ENCODE results near the gene CRYGA. TPM values are rescaled to one million over a fixed set of nuclear protein-coding genes. Genes with fewer than 3 reads are reported as not detected.
"Not testable (repeated sequence)": the region's sequence is repeated elsewhere in the genome, so short reads cannot be mapped to it uniquely, and the experiment has no call there.

CRYGA gene
- total RNA-seq, 2 experiments from 2014 or later = not detected

DNA sequence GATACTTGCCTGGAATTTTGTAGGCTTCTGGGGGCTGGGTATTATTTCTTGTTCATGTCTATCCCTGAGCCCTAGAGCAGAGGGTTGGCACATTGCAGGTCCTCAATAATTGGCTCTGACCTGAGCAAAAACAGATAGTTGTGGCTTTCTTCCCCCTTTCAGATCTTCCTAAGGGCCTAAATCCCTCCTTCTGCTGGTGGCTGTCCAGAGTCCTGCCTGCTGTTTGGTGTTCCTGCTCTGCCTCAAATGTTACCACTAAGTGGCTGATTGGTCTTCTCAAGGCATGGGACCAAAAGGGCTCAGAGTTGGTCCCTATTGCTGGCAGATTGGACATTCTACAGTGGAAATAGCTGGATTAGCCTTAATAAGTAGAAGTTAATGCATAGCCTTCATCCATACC lies 16.4 kb downstream of the CRYGA start:
- ATAC-seq (ENCODE audit: low read depth) = no peak
- DNase-seq = no peak
- Mint-ChIP-seq H3K27ac (no peak overlapping the region), H3K36me3 (no peaks in the 10 kb centered on the region), H3K27me3 (peaks cover 9% of the 10 kb centered on the region), H3K4me3 (no peak overlapping the region), H3K4me1 (no peaks in the 10 kb centered on the region), H3K9me3 (peaks cover 2% of the 10 kb centered on the region)
- POLR2A ChIA-PET = no interaction called here

- Mint-ChIP-seq H3K27ac (no peak within 1 kb of the TSS), H3K4me3 (no peak within 1 kb of the TSS), H3K36me3 (no peaks in the 10 kb centered on the region), H3K4me1 (no peaks in the 10 kb centered on the region), H3K9me3 (peaks cover 2% of the 10 kb centered on the region), H3K27me3 (peaks cover 7% of the 10 kb centered on the region)
- POLR2A ChIA-PET = no interaction called here
- DNase-seq (no peak), ATAC-seq (ENCODE audit: low read depth) (no peak)
Measured at GRCh38 chr2:208146006-208146405, 17.4 kb downstream of the CRYGA start, which contains the start of gene CRYGB. TSS of gene CRYGB (minus strand) at chr2:208146158. CDS start at chr2:208146120, 38 bp downstream.

DNA sequence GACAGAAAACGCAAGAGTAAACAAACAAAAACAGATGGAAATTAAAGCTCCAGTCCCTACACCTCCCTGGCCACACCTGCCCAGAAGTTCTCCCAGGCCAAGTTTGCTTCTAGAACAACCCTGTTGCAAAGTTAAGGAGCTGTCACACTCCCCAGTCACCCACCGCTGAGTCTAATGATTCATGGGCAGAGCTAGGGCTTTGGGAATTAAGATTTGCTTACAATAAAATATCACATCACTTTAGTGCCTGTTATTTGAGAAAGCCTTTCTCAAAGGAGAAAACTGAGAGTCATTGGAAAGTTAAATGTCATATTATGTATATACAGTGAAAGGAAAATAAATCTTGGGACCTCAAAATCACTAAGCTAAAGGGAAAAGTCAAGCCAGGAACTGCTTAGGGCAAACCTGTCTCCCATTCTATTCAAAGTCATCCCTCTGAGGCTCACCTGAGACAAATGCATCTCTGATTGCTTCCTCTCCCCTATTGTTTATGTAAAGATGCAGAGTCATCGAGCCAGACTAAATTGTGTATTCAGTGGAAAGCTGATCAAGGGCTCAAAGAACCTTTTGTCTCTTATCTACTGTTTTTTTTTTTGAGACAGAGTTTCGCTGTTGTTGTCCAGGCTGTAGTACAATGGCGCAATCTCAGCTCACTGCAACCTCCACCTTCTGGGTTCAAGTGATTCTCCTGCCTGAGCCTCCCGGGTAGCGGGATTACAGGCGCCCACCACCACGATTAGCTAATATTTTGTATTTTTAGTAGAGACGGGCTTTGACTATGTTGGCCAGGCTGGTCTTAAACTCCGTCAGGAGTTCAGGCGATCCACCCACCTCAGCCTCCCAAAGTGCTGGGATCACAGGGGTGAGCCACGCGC lies 20.2 kb downstream of the CRYGA start:
- DNase-seq (no peak), ATAC-seq (ENCODE audit: low read depth) (no peak)
- Mint-ChIP-seq H3K27me3 (no peaks in the 10 kb centered on the region), H3K4me3 (no peak overlapping the region), H3K27ac (no peak overlapping the region), H3K9me3 (peaks cover 3% of the 10 kb centered on the region), H3K4me1 (no peaks in the 10 kb centered on the region), H3K36me3 (no peaks in the 10 kb centered on the region)
- POLR2A ChIA-PET = no interaction called here

GRCh38 chr2:208142240-208142924 lies 21.0 kb downstream of the CRYGA start:
- Mint-ChIP-seq H3K4me3 (no peak overlapping the region), H3K27ac (no peak overlapping the region), H3K9me3 (peaks cover 3% of the 10 kb centered on the region), H3K4me1 (no peaks in the 10 kb centered on the region), H3K27me3 (no peaks in the 10 kb centered on the region), H3K36me3 (peaks cover 4% of the 10 kb centered on the region)
- ATAC-seq (ENCODE audit: low read depth) (no peak), DNase-seq (no peak)
- POLR2A ChIA-PET = no interaction called here

DNA sequence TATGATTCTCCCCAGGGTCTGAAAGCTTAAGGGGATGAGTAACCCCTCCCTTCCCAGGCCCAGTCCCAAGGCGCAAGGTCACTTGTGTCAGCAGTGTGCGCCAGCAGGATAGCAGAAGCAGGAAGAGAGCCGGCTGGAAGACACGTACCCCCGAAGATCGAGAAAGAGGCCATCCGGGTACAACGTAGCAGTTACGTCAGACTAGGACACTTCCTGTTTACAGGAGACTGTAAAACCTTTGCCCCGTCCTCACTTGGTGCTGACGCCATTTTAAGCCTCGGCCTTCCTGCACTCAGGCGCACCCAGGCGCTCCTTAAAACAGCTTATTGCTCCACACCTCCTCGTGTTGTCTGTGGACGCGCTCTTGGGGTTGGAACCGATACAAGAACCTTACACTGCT lies 23.9 kb downstream of the CRYGA start:
- Mint-ChIP-seq H3K36me3 (peaks cover 5% of the 10 kb centered on the region), H3K4me3 (no peak overlapping the region), H3K27ac (no peak overlapping the region), H3K4me1 (peaks cover 11% of the 10 kb centered on the region), H3K27me3 (no peaks in the 10 kb centered on the region), H3K9me3 (peaks cover 3% of the 10 kb centered on the region)
- ATAC-seq (ENCODE audit: low read depth) (no peak), DNase-seq (no peak)
- POLR2A ChIA-PET = no interaction called here

GRCh38 chr2:208138334-208138733 lies 25.1 kb downstream of the CRYGA start:
- peaks cover 11% of the 10 kb centered on the region for H3K4me1 Mint-ChIP-seq

GRCh38 chr2:208136716-208137094 lies 26.7 kb downstream of the CRYGA start:
- peaks cover 3% of the 10 kb centered on the region for H3K9me3 Mint-ChIP-seq
- H3K27ac Mint-ChIP-seq = peak overlapping the region; percentile 31
- no peak overlapping the region for H3K4me3 Mint-ChIP-seq
- H3K36me3 Mint-ChIP-seq = peaks cover 5% of the 10 kb centered on the region
- peaks cover 11% of the 10 kb centered on the region for H3K4me1 Mint-ChIP-seq
- POLR2A ChIA-PET = no interaction called here
- H3K27me3 Mint-ChIP-seq = peaks cover 12% of the 10 kb centered on the region
- ATAC-seq (ENCODE audit: low read depth) = no peak
- no peak for DNase-seq

More at GRCh38 chr2:208138334-208138733, 25.1 kb downstream of the CRYGA start:
- DNase-seq; H3K36me3 Mint-ChIP-seq; H3K27ac Mint-ChIP-seq; H3K4me3 Mint-ChIP-seq; ATAC-seq (ENCODE audit: low read depth); POLR2A ChIA-PET; H3K9me3 Mint-ChIP-seq; H3K27me3 Mint-ChIP-seq: not testable (repeated sequence)

- peaks cover 3% of the 10 kb centered on the region for H3K9me3 Mint-ChIP-seq
- H3K27me3 Mint-ChIP-seq = peaks cover 12% of the 10 kb centered on the region
- H3K4me1 Mint-ChIP-seq = peaks cover 11% of the 10 kb centered on the region
- ATAC-seq (ENCODE audit: low read depth) = no peak
- H3K36me3 Mint-ChIP-seq = peaks cover 5% of the 10 kb centered on the region
- H3K4me3 Mint-ChIP-seq = no peak overlapping the region
- POLR2A ChIA-PET = no interaction called here
- no peak for DNase-seq
- peak overlapping the region; percentile 31 for H3K27ac Mint-ChIP-seq
Measured at GRCh38 chr2:208135794-208136715, 27.3 kb downstream of the CRYGA start.

- Mint-ChIP-seq H3K4me1 (peaks cover 11% of the 10 kb centered on the region), H3K27ac (peak overlapping the region; percentile 73), H3K4me3 (peak overlapping the region; percentile 64), H3K9me3 (peaks cover 3% of the 10 kb centered on the region), H3K36me3 (peaks cover 5% of the 10 kb centered on the region), H3K27me3 (peaks cover 12% of the 10 kb centered on the region)
- POLR2A ChIA-PET = no interaction called here
- DNase-seq (no peak), ATAC-seq (ENCODE audit: low read depth) (peak; percentile 96)
Measured at GRCh38 chr2:208134928-208135586, 28.3 kb downstream of the CRYGA start.

DNA sequence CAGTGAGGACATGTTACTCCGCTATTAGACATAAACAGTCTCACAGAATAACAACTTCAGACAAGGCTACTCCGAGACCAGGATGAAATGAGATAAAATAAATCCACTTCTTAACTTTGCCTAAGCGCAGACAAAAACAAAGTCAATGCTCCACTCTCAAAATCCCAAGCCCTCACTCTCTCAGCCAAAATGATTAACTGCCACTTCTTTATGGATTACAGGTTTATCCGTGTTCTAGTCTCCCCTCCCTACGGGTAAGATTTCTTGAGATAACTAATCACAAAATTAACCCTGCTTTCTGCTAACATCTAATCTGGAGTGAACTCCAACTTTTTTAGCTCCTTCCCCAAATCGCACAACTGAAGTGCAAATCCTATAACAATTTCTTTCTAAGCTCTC lies 32.7 kb downstream of the CRYGA start:
- Mint-ChIP-seq H3K9me3 (peaks cover 2% of the 10 kb centered on the region), H3K4me1 (peaks cover 10% of the 10 kb centered on the region), H3K27me3 (peaks cover 33% of the 10 kb centered on the region), H3K36me3 (no peaks in the 10 kb centered on the region), H3K27ac (no peak overlapping the region), H3K4me3 (no peak overlapping the region)
- no peak for DNase-seq
- POLR2A ChIA-PET = no interaction called here
- ATAC-seq (ENCODE audit: low read depth) = no peak

DNA sequence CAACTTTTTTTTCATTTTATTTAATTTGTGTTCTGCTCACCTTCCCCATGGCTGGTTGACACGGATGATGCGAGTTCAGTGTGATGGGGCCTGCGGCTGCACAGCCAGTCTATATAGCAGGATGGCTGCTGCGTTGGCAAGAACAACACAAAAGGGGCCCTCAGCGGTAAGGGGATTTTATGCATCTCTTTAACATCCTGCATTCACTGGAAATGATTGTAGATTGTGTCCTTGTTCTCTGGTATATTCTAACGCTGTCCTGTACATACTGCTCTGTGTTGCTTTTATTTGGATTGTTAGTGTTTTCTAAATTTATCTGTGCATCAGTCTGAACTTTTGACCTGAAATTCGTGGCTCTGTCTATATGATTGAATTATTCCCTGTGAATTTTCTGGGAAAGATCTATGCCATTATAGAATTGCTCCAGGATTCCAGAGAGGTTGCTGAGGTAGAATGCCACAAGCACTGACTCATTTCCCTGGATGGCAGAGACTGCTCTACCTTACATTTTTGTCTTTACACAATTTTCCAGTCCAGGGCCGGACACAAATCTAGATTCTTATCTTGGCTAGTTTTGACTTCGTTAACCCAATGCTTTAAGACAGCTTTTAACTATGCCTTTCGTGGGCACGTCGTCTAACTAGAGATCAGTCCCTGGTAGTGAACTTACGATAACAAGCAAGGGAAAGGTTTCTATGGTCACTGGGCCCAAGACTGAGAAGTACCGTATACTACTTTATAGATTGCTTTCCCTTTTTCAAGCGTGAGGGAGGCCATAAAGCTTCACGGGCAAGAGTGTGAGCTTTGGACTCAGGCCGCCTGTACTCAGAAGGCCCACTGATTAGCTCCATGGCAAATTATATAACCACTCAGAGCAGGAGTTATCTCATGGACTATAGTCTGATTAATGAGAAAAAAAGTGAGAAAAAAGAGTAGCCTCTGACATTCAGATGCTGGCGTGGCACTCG lies 33.4 kb downstream of the CRYGA start, which contains the start of gene CRYGC:
Gene CRYGC (minus strand): TSS at position 85 of the 968 bp plus-strand sequence. CDS start 36 bp downstream, at position 49.
- H3K27ac Mint-ChIP-seq = no peak within 1 kb of the TSS
- POLR2A ChIA-PET = no interaction called here
- H3K27me3 Mint-ChIP-seq = peaks cover 40% of the 10 kb centered on the region
- DNase-seq (no peak), ATAC-seq (ENCODE audit: low read depth) (no peak)
- H3K4me3 Mint-ChIP-seq = no peak within 1 kb of the TSS
- peaks cover 7% of the 10 kb centered on the region for H3K4me1 Mint-ChIP-seq
- H3K36me3 Mint-ChIP-seq = peaks cover 2% of the 10 kb centered on the region
- H3K9me3 Mint-ChIP-seq = peaks cover 2% of the 10 kb centered on the region

DNA sequence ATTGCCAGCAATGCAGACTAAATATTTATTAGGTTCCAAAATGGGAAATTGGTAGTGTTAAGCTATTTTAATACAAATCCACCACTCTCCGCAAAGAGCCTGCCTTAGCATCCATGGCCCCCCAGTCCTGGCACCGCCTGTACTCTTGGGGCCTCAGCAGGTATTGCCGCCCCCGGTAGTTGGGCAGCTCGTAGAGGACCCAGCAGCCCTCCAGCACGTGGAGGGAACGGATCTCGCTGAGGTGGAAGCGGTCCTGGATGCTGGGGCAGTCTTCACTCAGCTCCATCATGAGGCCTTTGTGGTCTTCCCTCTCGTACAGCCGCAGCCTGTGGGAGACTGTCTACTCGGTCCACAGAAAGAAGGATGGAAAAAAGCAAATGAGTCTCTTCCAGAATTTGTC lies 35.3 kb downstream of the CRYGA start:
- H3K27me3 Mint-ChIP-seq = peaks cover 53% of the 10 kb centered on the region
- peaks cover 2% of the 10 kb centered on the region for H3K9me3 Mint-ChIP-seq
- no peak overlapping the region for H3K4me3 Mint-ChIP-seq
- peaks cover 11% of the 10 kb centered on the region for H3K4me1 Mint-ChIP-seq
- no peak overlapping the region for H3K27ac Mint-ChIP-seq
- POLR2A ChIA-PET = no interaction called here
- DNase-seq = no peak
- peaks cover 2% of the 10 kb centered on the region for H3K36me3 Mint-ChIP-seq
- no peak for ATAC-seq (ENCODE audit: low read depth)
